H9 (cell line): ENCODE data around the gene DNAJA2. TPM values are rescaled to one million over a fixed set of nuclear protein-coding genes. Genes with fewer than 3 reads are reported as not detected.

Experiments
- DNase-seq: peaks from one replicate; pipeline ENCODE4 v3.0.0-alpha.2; 2017
- H2AFZ ChIP-seq: one replicate; pipeline ENCODE4 v1.6.1; 2013; ENCODE audit warnings: mild to moderate bottlenecking, low read length, control low read depth, moderate library complexity
- H2AK5ac ChIP-seq: 2 replicates; pipeline ENCODE4 v1.6.1; 2013; ENCODE audit warnings: low read length, control low read depth, mixed read lengths; ENCODE audit not compliant: insufficient read length
- H2BK120ac ChIP-seq: one replicate; pipeline ENCODE4 v1.6.1; 2013; ENCODE audit warnings: low read depth, mild to moderate bottlenecking, low read length, control low read depth, inconsistent platforms; ENCODE audit not compliant: poor library complexity, severe bottlenecking
- H2BK12ac ChIP-seq: 2 replicates; pipeline ENCODE4 v1.6.1; 2013; ENCODE audit warnings: low read length, control low read depth, mixed read lengths, low read depth; ENCODE audit not compliant: insufficient read length
- H2BK15ac ChIP-seq: 2 replicates; pipeline ENCODE4 v1.6.1; 2013; ENCODE audit warnings: low read depth, low read length, control low read depth
- H2BK20ac ChIP-seq: one replicate; pipeline ENCODE4 v1.6.1; 2013; ENCODE audit warnings: low read depth, mild to moderate bottlenecking, low read length, control low read depth, inconsistent platforms; ENCODE audit not compliant: poor library complexity, severe bottlenecking
- H2BK5ac ChIP-seq: 2 replicates; pipeline ENCODE4 v1.6.1; 2013; ENCODE audit warnings: low read length, control low read depth, mixed read lengths; ENCODE audit not compliant: insufficient read length
- H3K14ac ChIP-seq: 2 replicates; pipeline ENCODE4 v1.6.1; 2013; ENCODE audit warnings: low read length, control low read depth; ENCODE audit not compliant: insufficient read depth
- H3K18ac ChIP-seq: 2 replicates; pipeline ENCODE4 v1.6.1; 2013; ENCODE audit warnings: low read depth, mild to moderate bottlenecking, mixed read lengths, low read length, control low read depth; ENCODE audit not compliant: insufficient read length
- H3K23ac ChIP-seq: 2 replicates; pipeline ENCODE4 v1.6.1; 2013; ENCODE audit warnings: low read length, control low read depth, mixed read lengths, low read depth; ENCODE audit not compliant: insufficient read length
- H3K23me2 ChIP-seq: 2 replicates; pipeline ENCODE4 v1.6.1; 2013; ENCODE audit warnings: low read depth, mild to moderate bottlenecking, mixed read lengths, low read length, control low read depth; ENCODE audit not compliant: insufficient read length, poor library complexity, severe bottlenecking
- H3K27ac ChIP-seq: 2 replicates; pipeline ENCODE4 v1.5.1; 2013; ENCODE audit warnings: low read length, control low read depth, mixed read lengths, low read depth; ENCODE audit not compliant: insufficient read length
- H3K27me3 ChIP-seq: 2 replicates; pipeline ENCODE4 v1.6.1; 2013; ENCODE audit warnings: low read length, control low read depth, inconsistent platforms; ENCODE audit not compliant: insufficient read depth
- H3K4ac ChIP-seq: 2 replicates; pipeline ENCODE4 v1.6.1; 2013; ENCODE audit warnings: low read depth, mild to moderate bottlenecking, control low read depth, inconsistent platforms, low read length, moderate library complexity
- H3K4me1 ChIP-seq: 2 replicates; pipeline ENCODE4 v1.6.1; 2013; ENCODE audit warnings: low read length, control low read depth, inconsistent platforms; ENCODE audit not compliant: insufficient read depth
- H3K4me2 ChIP-seq: 2 replicates; pipeline ENCODE4 v1.6.1; 2013; ENCODE audit warnings: low read length, control low read depth, mixed read lengths; ENCODE audit not compliant: insufficient read length, insufficient read depth
- H3K56ac ChIP-seq: 2 replicates; pipeline ENCODE4 v1.6.1; 2013; ENCODE audit warnings: low read depth, mild to moderate bottlenecking, mixed read lengths, low read length, control low read depth; ENCODE audit not compliant: insufficient read length
- H3K79me1 ChIP-seq: 2 replicates; pipeline ENCODE4 v1.6.1; 2013; ENCODE audit warnings: low read depth, mild to moderate bottlenecking, moderate library complexity, low read length, control low read depth, inconsistent platforms; ENCODE audit not compliant: insufficient read depth, poor library complexity, severe bottlenecking
- H3K79me2 ChIP-seq: 2 replicates; pipeline ENCODE4 v1.6.1; 2013; ENCODE audit warnings: low read length, control low read depth, inconsistent platforms; ENCODE audit not compliant: insufficient read depth
- H3K9ac ChIP-seq: 2 replicates; pipeline ENCODE4 v1.6.1; 2013; ENCODE audit warnings: low read length, control low read depth, mixed read lengths; ENCODE audit not compliant: insufficient read length; ENCODE audit errors: extremely low read depth
- H3K9me3 ChIP-seq: one replicate; pipeline ENCODE4 v1.6.1; 2013; ENCODE audit warnings: low read depth, low read length, inconsistent platforms; ENCODE audit not compliant: control insufficient read depth
- H3T11ph ChIP-seq: one replicate; pipeline ENCODE4 v1.6.1; 2013; ENCODE audit warnings: mild to moderate bottlenecking, low read length, control low read depth, inconsistent platforms
- H4K20me1 ChIP-seq: one replicate; pipeline ENCODE4 v1.6.1; 2013; ENCODE audit not compliant: control insufficient read depth, insufficient read length, insufficient read depth
- H4K5ac ChIP-seq: 2 replicates; pipeline ENCODE4 v1.6.1; 2013; ENCODE audit warnings: low read depth, mild to moderate bottlenecking, mixed read lengths, low read length, control low read depth; ENCODE audit not compliant: insufficient read length
- H4K8ac ChIP-seq: replicated peaks from 2 replicates; pipeline ENCODE4 v1.6.1; 2013; ENCODE audit warnings: low read length, control low read depth, mixed read lengths, low read depth; ENCODE audit not compliant: insufficient read length
- H4K91ac ChIP-seq: 2 replicates; pipeline ENCODE4 v1.6.1; 2013; ENCODE audit warnings: low read depth, mild to moderate bottlenecking, moderate library complexity, mixed read lengths, low read length, control low read depth; ENCODE audit not compliant: insufficient read length
- H3K27ac Mint-ChIP-seq, 3 experiments: 2 replicates in 2 of 3; 3 replicates in 1 of 3; pipeline ENCODE4 v1.8.0; 2020 to 2021; ENCODE audit warnings: mixed read lengths in 3 of 3, mild to moderate bottlenecking in 1 of 3, moderate library complexity in 1 of 3
- H3K27me3 Mint-ChIP-seq: 2 replicates; pipeline ENCODE4 v1.8.0; 2021; ENCODE audit warnings: low read depth, mild to moderate bottlenecking, moderate library complexity, mixed read lengths
- H3K36me3 Mint-ChIP-seq, 3 experiments: 2 replicates in 2 of 3; 3 replicates in 1 of 3; pipeline ENCODE4 v1.8.0; 2020 to 2021; ENCODE audit warnings: low read depth in 3 of 3, mixed read lengths in 3 of 3; ENCODE audit not compliant: insufficient read depth in 1 of 3
- H3K4me1 Mint-ChIP-seq, 2 experiments: 2 replicates each; pipeline ENCODE4 v1.8.0; 2020; ENCODE audit warnings: mixed read lengths in 2 of 2
- H3K4me3 Mint-ChIP-seq, 2 experiments: 2 replicates in 1 of 2; 3 replicates in 1 of 2; pipeline ENCODE4 v1.8.0; 2020 to 2021; ENCODE audit warnings: mild to moderate bottlenecking in 2 of 2, mixed read lengths in 2 of 2, moderate library complexity in 1 of 2
- H3K9me3 Mint-ChIP-seq, 2 experiments: 2 replicates in 1 of 2; 3 replicates in 1 of 2; pipeline ENCODE4 v1.8.0; 2020; ENCODE audit warnings: mild to moderate bottlenecking in 2 of 2, mixed read lengths in 2 of 2, moderate library complexity in 1 of 2
- CTCF ChIP-seq: fragments of 200-600 bp; sonication (generic); conservative IDR thresholded peaks from 3 replicates; pipeline ENCODE4 v1.8.0; 2021; ENCODE audit warnings: antibody characterized with exemption, mild to moderate bottlenecking
- WGBS: extraction: QIAGEN DNeasy Blood & Tissue Kit; methylation state at CpG from one replicate; pipeline ENCODE4 v1.1.7; 2013; ENCODE audit warnings: missing lambda C conversion rate, low lambda C conversion rate, mixed read lengths; ENCODE audit not compliant: insufficient read length; ENCODE audit errors: extremely low coverage; 5-methylcytosine and 5-hydroxymethylcytosine counted together
- total RNA-seq: library from RNA; stranded (reverse); gene quantifications from 2 replicates; pipeline ENCODE4 v1.2.1, GENCODE V29; 2021

DNAJA2 gene
- total RNA-seq, 1 experiment from 2014 or later: 102 TPM

GRCh38 chr16:46968063-46968435 is 5.4 kb downstream of the DNAJA2 start:
- Histone ChIP-seq H2AFZ (no peak overlapping the region), H3K56ac (no peak overlapping the region), H3K9me3 (no peaks in the 10 kb centered on the region), H3K23me2 (peaks cover 5% of the 10 kb centered on the region), H3K27ac (no peak overlapping the region), H3K4ac (no peak overlapping the region), H3K4me2 (no peak overlapping the region), H4K20me1 (no peaks in the 10 kb centered on the region), H4K91ac (no peak overlapping the region), H3K27me3 (no peaks in the 10 kb centered on the region), H2AK5ac (no peak overlapping the region), H3K79me1 (no peaks in the 10 kb centered on the region), H3K9ac (no peak overlapping the region), H3T11ph (no peak overlapping the region), H2BK120ac (no peak overlapping the region), H4K5ac (no peak overlapping the region), H3K14ac (no peak overlapping the region), H3K4me1 (no peaks in the 10 kb centered on the region), H3K18ac (no peak overlapping the region), H2BK12ac (no peak overlapping the region), H3K79me2 (peaks cover 15% of the 10 kb centered on the region; the same call in 1 of the 2 replicates), H2BK15ac (no peak overlapping the region), H3K23ac (no peak overlapping the region), H2BK5ac (no peak overlapping the region), H2BK20ac (no peak overlapping the region), H4K8ac (no peak overlapping the region)
- no peak for TF ChIP-seq CTCF
- Mint-ChIP-seq H3K36me3 (peaks cover 64 to 90% (median 87%) of the 10 kb centered on the region in 3 experiments), H3K27me3 (no peaks in the 10 kb centered on the region), H3K4me3 (no peak overlapping the region), H3K9me3 (no peaks in the 10 kb centered on the region), H3K27ac (no peak overlapping the region), H3K4me1 (peaks cover 22% of the 10 kb centered on the region in 2 experiments)
- no peak for DNase-seq
- WGBS: 100% methylated on average over 1 of the region's 2 CpGs
